DND-41 (cell line): Measurements from ENCODE around the gene SLC2A9.

ENCODE experiments used
- ATAC-seq: fragments of 200-7000 bp; cut with Tn5 transposase; 3 replicates; pipeline ENCODE4 v1.9.1; 2021; ENCODE audit warnings: low read depth; ENCODE audit not compliant: insufficient read depth
- DNase-seq: peaks from one replicate; pipeline ENCODE4 v3.0.0-alpha.2; 2020
- H2AFZ ChIP-seq: 2 replicates; pipeline ENCODE4 v1.6.0; 2012; ENCODE audit warnings: low read depth, low read length
- H3K27ac ChIP-seq: 2 replicates; pipeline ENCODE4 v1.5.1; 2012; ENCODE audit warnings: low read length, inconsistent platforms
- H3K27me3 ChIP-seq: fragments of 200-600 bp; sonication (generic); 2 replicates; pipeline ENCODE4 v1.6.0; 2012; ENCODE audit warnings: low read length, mild to moderate bottlenecking, inconsistent platforms; ENCODE audit not compliant: insufficient read depth, poor library complexity
- H3K36me3 ChIP-seq: 2 replicates; pipeline ENCODE4 v1.5.1; 2012; ENCODE audit warnings: low read length, inconsistent platforms; ENCODE audit not compliant: insufficient read depth
- H3K4me1 ChIP-seq: 2 replicates; pipeline ENCODE4 v1.5.1; 2012; ENCODE audit warnings: mild to moderate bottlenecking, low read length; ENCODE audit not compliant: insufficient read depth
- H3K4me2 ChIP-seq: 2 replicates; pipeline ENCODE4 v1.6.0; 2012; ENCODE audit warnings: mild to moderate bottlenecking, moderate library complexity, low read length, inconsistent platforms; ENCODE audit not compliant: insufficient read depth
- H3K4me3 ChIP-seq, 2 experiments: fragments of 200-600 bp in 1 of 2; shearing (Covaris generic) in 1 of 2; 2 replicates each; pipeline ENCODE4 v1.5.1; 2012 to 2016; ENCODE audit warnings: inconsistent platforms in 2 of 2, low read length in 2 of 2, mild to moderate bottlenecking in 2 of 2, low read depth in 1 of 2, moderate library complexity in 1 of 2
- H3K79me2 ChIP-seq: 2 replicates; pipeline ENCODE4 v1.6.0; 2012; ENCODE audit warnings: low read length, inconsistent platforms; ENCODE audit not compliant: insufficient read depth
- H3K9ac ChIP-seq: 2 replicates; pipeline ENCODE4 v1.6.0; 2012; ENCODE audit warnings: low read depth, mild to moderate bottlenecking, inconsistent platforms, low read length, moderate library complexity
- H3K9me3 ChIP-seq: 2 replicates; pipeline ENCODE4 v1.5.1; 2012; ENCODE audit warnings: low read length, moderate library complexity, mild to moderate bottlenecking, inconsistent platforms; ENCODE audit not compliant: insufficient read depth, severe bottlenecking
- H4K20me1 ChIP-seq: 2 replicates; pipeline ENCODE4 v1.6.0; 2012; ENCODE audit warnings: low read length; ENCODE audit not compliant: insufficient read depth
- EZH2 ChIP-seq: IDR thresholded peaks from 3 replicates; pipeline ENCODE4 v1.6.1; 2012; ENCODE audit warnings: borderline replicate concordance, low read depth, mild to moderate bottlenecking, moderate library complexity, low read length, inconsistent platforms; ENCODE audit not compliant: severe bottlenecking
- TF ChIP-seq, protein P1 (sequence below): IDR thresholded peaks from 2 replicates; pipeline ENCODE4 v1.5.1; 2012; ENCODE audit warnings: borderline replicate concordance, low read length, moderate library complexity, mild to moderate bottlenecking; ENCODE audit not compliant: poor library complexity, severe bottlenecking; ENCODE audit errors: extremely low read depth

The SLC2A9 gene

DNA sequence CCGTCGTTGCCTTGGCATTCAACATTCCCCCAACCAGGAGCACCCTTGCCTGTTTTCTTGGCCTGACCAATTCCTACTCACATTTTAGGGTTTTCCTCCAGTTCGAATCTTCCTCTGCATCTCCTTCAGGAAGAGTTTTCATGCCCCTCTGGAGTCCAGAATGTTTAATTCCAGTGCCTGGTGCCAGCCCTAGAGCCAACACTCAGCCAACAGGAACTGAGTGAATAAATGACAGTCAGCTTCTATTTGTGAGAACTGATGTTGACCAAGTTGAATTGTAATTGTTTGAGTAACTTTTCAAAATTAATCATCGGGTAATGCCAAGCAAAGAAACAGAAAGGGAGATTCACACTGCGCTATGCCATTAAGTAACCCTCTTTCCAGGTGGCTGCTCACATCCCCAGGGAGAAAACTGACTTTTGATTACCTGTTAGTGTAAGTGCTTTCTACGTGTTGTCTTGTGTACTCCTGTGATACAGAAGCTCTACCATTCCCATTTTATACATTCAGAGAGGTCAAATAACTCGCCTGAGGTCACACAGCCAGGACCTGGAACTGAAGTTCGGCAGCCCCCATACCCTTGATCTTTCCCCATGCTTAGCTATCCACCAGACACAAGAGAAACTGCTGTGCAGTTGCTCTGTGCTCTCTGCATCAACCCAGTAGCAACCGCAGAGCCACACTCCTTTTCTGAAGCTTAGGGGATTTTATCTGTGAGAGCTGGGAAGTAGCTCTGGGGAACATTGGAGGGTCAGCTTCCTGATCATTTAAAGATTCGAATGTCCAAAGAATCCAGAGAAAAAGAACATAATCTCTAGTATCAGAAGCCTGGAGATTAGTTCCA is 19.0 kb upstream of the SLC2A9 start:
- TF ChIP-seq, protein P1, sequence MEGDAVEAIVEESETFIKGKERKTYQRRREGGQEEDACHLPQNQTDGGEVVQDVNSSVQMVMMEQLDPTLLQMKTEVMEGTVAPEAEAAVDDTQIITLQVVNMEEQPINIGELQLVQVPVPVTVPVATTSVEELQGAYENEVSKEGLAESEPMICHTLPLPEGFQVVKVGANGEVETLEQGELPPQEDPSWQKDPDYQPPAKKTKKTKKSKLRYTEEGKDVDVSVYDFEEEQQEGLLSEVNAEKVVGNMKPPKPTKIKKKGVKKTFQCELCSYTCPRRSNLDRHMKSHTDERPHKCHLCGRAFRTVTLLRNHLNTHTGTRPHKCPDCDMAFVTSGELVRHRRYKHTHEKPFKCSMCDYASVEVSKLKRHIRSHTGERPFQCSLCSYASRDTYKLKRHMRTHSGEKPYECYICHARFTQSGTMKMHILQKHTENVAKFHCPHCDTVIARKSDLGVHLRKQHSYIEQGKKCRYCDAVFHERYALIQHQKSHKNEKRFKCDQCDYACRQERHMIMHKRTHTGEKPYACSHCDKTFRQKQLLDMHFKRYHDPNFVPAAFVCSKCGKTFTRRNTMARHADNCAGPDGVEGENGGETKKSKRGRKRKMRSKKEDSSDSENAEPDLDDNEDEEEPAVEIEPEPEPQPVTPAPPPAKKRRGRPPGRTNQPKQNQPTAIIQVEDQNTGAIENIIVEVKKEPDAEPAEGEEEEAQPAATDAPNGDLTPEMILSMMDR = no peak
- no peak for TF ChIP-seq EZH2

DNA sequence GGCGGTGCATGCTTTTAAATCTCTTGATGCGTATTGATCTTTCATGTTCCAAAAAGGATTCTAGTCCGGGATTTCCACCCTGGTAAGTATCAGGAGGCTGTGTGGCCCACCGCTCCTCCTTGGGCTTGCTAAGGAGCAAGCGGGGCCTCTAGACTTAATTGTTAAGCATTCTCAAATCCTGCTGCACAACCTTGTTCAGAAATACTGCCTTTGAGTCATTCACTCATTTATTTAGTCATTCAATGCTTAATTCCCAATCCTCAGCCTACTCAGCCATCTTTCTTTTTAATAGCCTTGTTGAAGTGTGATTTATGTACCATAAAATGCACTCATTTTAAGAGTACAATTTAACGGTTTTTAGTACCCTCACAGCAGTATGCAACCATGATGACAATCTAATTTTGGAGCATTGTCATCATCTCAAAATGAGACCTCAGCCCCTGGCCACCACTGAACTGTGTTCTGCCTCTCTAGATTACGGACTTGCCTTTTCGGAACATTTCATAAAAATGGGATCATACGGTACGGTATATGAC is 15.6 kb upstream of the SLC2A9 start:
- Histone ChIP-seq H3K4me2 (no peak overlapping the region), H3K4me1 (no peaks in the 10 kb centered on the region), H4K20me1 (no peaks in the 10 kb centered on the region), H3K27me3 (peaks cover 2% of the 10 kb centered on the region), H2AFZ (no peak overlapping the region), H3K9ac (no peak overlapping the region), H3K36me3 (no peaks in the 10 kb centered on the region), H3K27ac (no peak overlapping the region), H3K4me3 (no peak overlapping the region), H3K9me3 (no peaks in the 10 kb centered on the region), H3K79me2 (no peaks in the 10 kb centered on the region)
- TF ChIP-seq, protein P1 = no peak
- TF ChIP-seq EZH2 = no peak
- ATAC-seq (no peak), DNase-seq (no peak)

More for the DNA sequence above, 19.0 kb upstream of the SLC2A9 start:
- Histone ChIP-seq H2AFZ (no peak overlapping the region), H3K36me3 (no peaks in the 10 kb centered on the region), H3K27me3 (no peaks in the 10 kb centered on the region), H3K9ac (no peak overlapping the region), H3K79me2 (no peaks in the 10 kb centered on the region), H3K27ac (no peak overlapping the region), H3K4me2 (no peak overlapping the region), H3K4me1 (no peaks in the 10 kb centered on the region), H3K4me3 (no peak overlapping the region), H4K20me1 (no peaks in the 10 kb centered on the region), H3K9me3 (peaks cover 4% of the 10 kb centered on the region)
- DNase-seq = no peak
- no peak for ATAC-seq

DNA sequence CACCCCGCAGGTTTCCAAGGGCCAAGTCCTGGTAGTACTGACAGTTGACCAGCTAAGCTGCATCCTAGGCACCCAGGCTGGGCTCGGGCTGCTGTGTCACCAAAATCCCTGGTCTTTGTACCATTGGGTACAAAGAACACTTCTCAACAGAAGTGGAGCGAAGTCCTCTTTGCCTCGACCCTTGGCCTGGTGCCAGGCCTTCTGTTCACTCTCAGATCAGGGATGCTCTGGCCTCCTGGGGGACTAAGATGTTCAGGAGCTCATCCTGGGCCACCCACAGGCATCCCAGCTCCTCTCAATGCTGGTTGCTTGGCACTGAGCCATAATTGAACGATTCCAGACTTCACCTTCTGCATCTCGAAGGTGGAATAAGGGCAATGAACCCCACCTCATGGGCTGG is 13.8 kb upstream of the SLC2A9 start:
- ATAC-seq = no peak
- H3K79me2 ChIP-seq = no peaks in the 10 kb centered on the region

More for the DNA sequence above, 13.8 kb upstream of the SLC2A9 start:
- Histone ChIP-seq H3K9ac (no peak overlapping the region), H3K27ac (no peak overlapping the region), H3K36me3 (no peaks in the 10 kb centered on the region), H2AFZ (no peak overlapping the region), H3K4me2 (no peak overlapping the region), H3K4me1 (no peaks in the 10 kb centered on the region), H3K27me3 (peaks cover 2% of the 10 kb centered on the region), H4K20me1 (no peaks in the 10 kb centered on the region), H3K9me3 (no peaks in the 10 kb centered on the region), H3K4me3 (no peak overlapping the region)
- no peak for DNase-seq
- TF ChIP-seq, protein P1 = no peak
